GM21423 (cell line): ENCODE measurements around the gene RNF141.

Source experiments
- ATAC-seq: cut with Tn5 transposase; IDR thresholded peaks from one replicate; pipeline ENCODE4 v1.9.1; 2021; ENCODE audit warnings: mild to moderate bottlenecking, moderate library complexity; ENCODE audit not compliant: unreplicated experiment

Gene RNF141

DNA sequence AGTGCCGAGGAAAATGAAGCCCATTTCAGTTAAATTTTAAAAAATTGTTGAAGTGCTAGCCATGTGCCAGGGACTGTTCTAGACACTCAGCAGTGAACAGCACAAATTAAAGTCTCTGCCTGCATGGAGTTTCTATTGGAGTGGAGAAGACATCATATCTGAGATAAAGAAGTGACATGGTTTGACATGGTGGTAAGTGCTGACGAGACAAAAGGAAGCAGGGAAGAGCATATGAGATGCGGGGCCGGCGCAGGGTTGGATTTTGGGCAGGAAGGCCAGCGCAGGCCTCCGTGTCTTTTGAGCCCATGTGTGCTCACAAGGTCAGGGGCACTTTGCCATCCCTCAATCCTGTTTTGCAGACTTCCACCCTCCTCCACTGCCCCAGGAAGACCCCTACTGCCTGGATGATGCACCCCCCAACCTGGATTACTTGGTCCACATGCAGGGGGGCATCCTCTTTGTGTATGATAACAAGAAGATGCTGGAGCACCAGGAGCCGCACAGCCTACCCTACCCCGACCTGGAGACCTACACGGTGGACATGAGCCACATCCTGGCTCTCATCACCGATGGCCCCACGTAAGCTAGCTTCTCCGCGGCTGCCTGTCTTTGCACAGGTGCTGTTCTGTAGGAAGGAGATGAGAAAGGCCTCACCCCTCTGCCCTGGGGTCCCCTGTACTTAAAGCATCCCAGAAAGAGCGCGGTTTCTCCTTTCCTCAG is 56.4 kb downstream of the RNF141 start:
- ATAC-seq = no peak

DNA sequence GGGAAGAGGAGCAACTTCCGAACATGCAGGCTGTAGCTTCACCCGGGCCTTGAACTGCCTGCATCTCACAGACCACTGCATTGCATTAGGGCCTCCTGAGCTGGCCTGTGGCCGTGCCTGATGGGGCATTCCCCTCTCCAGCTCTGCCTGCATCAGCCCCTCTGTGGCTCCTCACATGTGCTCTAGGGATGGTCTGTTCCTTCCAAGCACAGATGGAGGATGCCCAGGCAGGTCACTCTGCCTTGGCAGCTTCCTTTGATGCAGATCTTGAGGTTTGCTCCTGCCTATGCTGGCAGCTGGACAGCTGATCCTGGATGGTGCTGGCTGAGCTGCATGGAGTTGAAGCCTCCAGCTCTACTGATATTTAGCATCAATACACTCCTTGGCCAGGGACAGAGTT is 57.4 kb downstream of the RNF141 start:
- ATAC-seq = no peak

DNA sequence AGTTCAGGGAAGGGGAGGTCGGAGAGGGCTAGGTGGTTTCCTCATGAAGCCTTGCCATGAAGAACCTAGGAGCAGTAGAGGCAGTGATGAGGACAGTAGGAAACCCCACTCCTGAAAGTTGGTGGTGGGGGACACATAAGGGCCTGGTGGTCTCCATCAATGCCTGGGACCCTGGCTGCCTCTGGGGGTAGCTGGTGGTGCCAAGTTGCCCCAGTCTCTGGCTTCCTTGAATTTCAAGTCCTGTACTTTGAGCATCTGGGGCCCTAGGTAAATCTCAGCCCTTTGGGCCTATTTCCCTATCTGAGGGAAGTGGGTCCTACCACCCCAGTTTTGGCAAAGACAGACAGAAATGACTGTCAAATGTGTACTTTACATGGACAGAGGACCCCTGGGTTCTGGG is 57.8 kb downstream of the RNF141 start:
- no peak for ATAC-seq

DNA sequence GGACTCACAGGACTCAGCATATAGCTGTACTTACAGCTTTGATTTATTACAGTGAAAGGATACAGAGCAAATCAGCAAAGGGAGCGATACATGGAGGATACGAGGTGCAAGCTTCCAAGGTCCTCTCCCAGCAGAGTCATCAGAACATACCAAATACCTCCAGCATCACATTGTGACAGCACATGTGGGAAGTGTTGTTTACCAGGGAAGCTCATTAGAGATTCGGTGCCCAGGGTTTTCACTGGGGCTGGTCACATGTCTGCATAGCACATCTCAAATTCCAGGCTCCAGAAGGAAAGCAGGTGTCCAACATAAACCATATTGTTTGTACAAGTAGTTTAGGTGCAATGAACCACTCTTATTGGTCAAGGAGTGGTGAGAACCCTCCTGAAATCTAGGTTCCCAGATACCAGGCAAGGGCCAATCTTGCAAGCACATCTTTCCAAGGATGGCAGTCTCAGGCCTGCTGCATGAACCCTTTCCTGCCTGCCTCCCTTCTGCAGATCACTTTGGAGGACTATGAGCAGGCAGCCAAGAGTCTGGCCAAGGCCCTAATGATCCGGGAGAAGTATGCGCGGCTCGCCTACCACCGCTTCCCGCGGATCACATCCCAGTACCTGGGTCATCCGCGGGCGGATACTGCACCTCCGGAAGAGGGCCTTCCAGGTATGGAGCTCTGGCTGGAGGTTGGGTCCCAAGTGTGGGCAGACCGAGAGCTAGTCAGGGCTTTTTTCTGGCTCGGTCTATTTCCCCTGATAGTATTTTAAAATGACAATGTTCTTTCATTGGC is 59.2 kb downstream of the RNF141 start:
- no peak for ATAC-seq

DNA sequence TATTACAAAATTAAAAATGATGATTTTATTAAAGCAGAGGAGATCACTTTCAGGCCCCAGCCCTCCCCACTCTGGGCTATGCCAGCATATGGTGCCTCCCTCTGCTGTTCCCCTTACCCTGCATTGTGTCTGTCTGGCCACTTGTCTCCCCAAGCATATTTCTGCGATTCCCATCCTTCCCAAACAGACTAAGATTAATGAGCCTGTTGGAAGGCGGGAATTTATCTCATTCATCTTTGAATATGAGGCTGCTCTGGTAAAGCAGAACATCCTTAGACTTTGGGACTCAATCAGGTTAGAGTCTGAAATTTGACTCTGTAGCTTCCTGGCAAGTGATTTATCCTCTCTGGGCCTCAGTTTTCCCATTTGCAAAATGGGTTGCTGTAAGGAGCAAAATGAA is 60.2 kb downstream of the RNF141 start:
- no peak for ATAC-seq

DNA sequence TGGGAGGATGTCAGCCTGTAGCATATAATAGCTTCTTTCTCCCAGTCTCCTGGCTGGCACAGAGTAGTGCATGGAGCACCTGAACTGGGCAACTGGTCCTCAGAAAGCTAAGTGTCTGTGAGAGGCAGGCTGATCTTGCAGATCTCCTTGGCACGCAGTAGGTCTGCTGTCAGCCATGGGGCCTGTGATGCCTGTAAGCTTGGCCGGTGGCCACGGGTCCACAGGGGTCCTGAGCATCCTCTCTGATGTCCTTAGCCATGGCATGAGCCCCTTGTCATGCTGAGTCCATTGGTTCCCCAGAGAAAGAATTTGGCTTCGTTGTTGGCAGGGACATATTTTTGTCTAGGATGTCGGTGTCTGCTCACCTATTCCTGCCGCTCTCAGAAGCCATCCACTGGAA is 61.0 kb downstream of the RNF141 start:
- no peak for ATAC-seq

DNA sequence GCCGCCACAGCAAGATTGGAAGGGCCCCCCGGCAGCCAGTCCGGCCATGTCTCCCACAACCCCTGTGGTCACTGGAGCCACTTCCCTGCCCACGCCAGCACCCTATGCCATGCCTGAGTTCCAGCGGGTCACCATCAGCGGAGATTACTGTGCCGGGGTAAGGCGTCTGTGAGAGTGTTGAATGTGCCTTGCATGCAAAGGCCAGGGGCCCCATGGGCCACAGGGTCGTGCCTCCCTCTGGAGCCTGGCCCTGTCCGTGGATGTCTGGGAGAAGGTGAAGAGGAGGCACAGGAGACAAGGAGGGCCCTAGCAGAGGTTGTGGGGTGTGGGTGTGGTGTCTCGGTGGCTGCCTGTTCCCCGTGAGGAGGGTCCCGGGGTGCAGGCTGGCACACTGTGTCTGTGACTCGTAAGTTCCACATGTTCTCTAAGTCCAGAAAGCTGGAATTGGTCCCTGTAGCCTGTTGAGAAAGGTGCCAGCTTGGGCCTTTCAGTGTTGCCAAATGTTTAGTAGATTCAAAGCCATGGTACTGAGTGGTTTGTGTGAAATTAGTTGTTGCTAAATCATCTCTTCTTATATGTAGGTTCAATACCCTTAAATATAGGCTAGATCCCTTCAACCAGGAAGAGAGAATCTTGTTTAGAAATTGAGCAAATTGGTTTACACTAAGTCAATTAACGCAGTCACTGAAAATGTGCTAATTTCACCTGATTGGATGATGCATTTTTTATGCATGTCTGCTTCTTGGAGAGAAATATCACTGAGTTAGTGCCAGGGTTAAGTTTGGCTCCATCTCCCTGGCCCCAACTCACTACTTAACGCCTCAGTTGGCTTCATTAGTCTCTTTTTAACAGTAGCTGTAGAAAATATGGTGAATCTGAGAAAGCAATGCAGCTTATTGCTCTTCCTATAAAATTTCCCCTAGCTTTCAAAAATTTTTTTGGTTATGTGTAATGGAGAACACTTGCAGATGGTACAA is 62.1 kb downstream of the RNF141 start:
- ATAC-seq = no peak

DNA sequence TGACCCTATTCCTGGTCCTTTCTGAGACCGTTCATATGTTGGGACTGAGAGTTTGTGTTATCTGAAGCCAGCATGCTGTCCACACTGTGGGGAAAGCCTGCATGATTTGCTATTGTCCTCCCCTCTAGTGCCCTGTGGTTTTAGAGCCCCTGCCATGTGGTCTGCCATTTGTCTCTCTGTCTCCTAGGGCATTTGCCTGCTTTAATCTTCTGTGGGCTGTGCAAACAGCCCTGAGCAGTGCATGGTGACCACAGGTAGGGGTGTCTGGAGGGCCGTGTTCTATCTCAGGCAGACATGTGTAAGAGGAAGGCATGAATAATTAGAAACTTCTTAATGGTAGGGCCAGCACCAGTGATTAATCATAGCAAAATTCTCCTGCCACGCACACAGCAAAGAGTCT is 62.9 kb downstream of the RNF141 start:
- no peak for ATAC-seq

DNA sequence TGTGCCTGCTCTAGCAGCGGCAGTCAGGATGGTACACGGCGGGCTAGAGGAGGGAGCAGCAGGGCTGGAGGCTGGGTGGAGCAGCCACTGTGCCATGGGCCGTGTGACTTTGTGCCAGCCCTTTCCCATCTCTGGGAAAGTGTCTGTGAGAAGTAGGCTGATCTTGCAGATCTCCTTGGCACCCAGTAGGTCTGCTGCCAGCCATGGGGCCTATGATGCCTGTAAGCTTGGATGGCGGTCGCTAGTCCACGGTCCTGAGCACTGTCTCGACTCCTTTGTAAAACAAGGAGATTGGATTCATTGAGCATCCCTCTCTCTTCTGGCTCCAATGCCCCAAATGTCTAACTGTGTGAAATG is 63.3 kb downstream of the RNF141 start:
- ATAC-seq = no peak

DNA sequence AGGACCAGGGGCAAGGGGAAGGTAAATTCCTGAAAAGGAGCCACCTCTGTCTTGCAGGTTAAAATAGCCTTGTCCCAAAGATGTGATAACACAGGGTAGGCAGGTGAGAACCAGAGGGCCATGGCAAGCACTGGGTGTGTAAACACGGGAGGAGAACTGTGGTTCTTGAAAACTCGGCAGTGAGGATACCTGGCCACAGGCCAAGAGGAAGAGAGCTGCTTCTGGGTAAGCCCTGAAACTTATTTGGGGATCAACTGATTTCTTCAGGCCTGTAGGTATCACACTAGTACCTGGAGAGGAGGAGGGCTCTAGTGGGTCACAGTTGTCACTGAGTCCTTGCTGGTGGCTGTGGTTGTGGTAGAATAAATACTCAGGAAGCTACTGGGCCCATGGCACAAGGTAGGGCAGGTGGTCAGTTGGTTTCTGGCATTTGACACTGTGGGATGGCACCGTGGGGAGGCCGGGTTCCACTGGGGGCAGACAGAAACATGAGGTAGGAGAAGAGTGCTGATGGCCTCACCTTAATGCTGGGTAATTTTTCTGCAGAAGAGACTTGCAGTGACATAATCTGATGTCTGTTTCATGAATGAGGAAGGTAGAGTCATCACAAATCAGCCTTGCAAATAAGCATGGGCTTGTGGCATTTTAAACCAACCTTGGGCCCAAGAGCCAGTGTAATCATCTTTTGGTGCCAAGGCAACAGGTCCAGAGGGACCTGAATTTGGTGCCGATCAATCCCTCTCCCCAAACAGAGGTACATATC is 63.9 kb downstream of the RNF141 start:
- ATAC-seq = no peak

DNA sequence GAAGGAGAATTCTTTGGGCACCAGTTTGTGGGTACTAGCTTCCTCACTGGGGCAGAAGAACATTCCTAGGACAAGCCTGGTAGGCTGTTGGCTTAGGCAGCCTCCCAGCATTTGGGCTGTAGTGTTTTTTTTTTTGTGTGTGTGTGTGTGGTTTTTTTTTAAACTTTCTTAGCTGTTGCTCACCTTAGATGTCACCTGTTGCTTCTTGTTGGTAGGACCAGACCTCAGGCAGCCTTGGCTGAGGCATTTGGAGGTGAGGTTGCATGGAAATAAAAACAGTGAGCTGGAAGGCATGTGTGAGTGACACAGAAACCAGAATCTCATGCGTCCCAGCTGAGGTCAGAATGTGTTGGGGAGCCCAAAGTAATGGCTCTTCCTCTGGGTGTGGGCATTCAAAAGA is 64.6 kb downstream of the RNF141 start:
- no peak for ATAC-seq

DNA sequence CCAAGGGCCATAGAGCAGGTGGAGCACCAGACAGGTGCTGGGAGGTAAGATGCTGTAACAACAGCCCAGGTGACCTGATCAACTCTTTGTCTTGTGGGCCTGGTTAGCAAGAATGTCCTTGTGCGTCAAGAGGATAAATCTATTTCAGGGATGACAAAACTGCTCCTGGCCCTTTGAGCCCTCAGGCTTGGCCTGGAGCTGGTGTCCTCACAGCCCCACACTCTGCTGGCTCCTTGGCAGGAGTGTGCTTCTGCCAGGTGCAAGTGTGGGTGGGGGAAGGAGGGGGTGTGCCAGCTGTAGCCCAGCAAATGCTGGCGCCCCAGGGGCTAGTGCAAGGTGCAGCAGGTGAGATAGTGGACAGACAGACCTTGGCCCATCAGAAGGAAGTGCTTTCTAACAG is 66.4 kb downstream of the RNF141 start:
- no peak for ATAC-seq

DNA sequence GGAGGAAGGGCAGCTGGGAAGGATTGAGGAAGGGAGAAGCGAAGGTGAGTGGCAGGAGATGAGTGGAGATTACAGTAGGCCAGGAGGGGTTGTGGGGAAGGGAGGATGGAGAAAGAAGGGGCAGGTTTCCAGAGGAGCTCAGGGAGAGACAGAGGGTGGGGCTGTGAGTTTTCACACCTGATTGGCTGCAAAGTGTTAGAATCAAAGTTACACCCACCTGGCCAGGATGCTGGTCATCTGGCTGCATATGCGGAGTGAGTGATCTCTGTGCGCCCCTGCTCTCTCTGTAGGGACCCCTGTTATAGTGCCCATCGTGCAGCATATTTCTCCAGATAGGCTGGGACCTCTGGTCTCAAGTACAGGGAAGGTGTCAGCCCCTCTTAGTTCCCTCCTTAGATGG is 67.6 kb downstream of the RNF141 start:
- no peak for ATAC-seq

DNA sequence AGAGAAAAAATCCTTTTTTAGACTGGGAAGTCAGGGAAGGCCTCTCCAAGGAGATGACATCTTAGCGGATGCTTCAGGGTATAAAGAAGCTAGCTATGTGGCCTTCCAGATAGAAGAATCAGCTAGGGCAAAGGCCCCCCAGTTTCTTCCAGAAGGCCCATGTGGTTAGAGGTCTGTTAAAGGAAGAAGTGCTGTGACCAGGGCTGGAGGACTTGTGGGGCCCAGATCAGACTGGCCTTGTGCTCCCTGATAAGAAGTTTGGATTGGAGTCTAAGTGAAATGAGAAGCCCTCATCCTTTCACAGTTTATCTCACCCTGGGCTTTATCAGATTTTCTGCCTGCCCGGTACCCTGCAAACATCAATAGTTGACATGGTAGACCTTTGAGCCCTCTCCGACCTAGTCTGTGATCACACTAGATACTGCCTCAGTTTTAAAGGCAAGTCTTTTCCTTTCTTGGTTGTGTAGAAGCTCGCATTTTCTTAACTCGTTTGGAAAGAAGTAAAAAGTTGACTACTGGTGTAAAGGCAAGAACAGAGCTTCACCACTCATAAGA is 78.2 kb downstream of the RNF141 start:
- ATAC-seq = no peak
